NK-92 (cell line): ENCODE measurements around the gene GALNT16.
"Not testable (repeated sequence)": the region's sequence is repeated elsewhere in the genome, so short reads cannot be mapped to it uniquely, and the experiment has no call there.

Experiments used
- DNase-seq: peaks from one replicate; lab custom pipeline; 2025; ENCODE audit not compliant: unreplicated experiment; lab: John Stamatoyannopoulos, UW

Gene GALNT16

GRCh38 chr14:69284170-69284569 is 24.2 kb downstream of the GALNT16 start:
- DNase-seq: no peak

- no peak for DNase-seq
Observed at GRCh38 chr14:69285661-69286255, 25.8 kb downstream of the GALNT16 start.

GRCh38 chr14:69287098-69288010 is 27.4 kb downstream of the GALNT16 start:
- no peak for DNase-seq

- no peak for DNase-seq
Observed at GRCh38 chr14:69288011-69288771, 28.2 kb downstream of the GALNT16 start.

DNA sequence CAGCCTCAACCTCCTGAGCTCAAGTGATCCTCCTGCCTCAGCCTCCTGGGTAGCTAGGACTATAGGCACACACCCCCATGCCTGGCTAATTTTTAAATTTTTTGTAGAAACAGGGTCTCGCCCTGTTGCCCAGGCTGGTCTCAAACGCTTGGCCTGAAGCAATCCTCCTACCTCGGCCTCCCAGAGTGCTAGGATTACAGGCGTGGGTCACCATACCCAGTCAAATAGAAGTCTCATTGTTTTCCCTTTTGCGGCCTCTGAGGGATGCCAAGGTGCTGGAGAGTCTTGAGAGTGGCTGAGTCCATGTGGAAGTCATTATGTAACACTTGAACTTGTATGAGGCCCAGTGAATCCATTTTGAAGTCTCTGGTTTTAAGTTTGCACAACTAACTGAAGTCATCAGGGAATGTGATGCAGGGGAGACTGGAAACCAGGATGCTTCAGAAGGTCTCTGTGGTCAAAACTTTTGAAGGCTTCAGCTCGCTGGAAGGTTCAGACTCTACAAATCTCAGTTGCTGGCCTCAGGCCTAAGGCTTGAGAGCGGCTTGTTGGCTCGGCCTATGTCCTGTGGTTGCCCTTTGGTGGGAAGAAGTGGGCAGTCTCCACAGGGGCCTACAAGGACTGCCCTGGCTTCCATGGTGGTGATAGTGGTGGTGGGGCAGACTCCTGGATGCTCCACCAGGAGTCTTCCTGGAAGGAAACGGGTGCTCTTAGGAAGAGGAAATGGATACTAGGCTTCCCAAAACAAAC is 29.2 kb downstream of the GALNT16 start:
- DNase-seq: no peak

- DNase-seq: no peak
Observed at GRCh38 chr14:69289811-69290520, 30.0 kb downstream of the GALNT16 start.

DNA sequence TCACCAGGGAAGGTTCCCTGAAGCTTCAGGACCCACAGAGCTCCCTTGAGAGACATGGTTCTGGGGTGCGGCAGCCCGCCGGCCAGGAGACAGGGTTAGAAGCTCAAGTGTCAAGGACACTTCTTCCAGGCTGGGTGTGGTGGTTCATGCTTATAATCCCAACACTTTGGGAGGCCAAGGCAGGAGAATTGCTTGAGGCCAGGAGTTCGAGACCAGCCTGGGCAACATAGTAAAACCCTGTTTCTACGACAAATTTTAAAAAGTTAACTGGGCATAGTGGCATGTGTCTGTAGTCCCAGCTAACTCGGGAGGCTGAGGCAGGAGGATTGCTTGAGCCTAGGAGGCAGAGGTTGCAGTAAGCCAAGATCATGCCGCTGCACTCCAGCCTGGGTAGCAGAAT is 30.9 kb downstream of the GALNT16 start:
- DNase-seq: not testable (repeated sequence)

DNA sequence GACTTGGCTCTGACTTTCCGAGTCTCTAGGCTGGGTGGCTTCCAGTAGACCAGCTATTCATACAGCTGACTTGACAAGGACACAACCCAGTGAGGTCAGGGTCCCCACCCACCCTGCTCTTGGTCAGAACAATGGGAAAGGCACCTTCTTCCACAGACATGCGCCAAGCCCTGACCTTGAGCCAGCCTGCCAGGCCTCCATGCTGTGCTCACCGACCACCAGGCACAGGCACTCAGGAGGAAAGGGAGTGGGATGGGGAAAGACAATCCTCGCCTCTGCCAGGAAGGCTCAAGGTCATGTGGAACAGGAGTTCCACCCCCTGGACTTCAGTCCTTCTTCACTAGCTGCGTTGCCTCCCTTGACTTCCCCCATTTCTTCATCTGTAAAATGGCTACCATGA is 31.4 kb downstream of the GALNT16 start:
- DNase-seq: no peak

DNA sequence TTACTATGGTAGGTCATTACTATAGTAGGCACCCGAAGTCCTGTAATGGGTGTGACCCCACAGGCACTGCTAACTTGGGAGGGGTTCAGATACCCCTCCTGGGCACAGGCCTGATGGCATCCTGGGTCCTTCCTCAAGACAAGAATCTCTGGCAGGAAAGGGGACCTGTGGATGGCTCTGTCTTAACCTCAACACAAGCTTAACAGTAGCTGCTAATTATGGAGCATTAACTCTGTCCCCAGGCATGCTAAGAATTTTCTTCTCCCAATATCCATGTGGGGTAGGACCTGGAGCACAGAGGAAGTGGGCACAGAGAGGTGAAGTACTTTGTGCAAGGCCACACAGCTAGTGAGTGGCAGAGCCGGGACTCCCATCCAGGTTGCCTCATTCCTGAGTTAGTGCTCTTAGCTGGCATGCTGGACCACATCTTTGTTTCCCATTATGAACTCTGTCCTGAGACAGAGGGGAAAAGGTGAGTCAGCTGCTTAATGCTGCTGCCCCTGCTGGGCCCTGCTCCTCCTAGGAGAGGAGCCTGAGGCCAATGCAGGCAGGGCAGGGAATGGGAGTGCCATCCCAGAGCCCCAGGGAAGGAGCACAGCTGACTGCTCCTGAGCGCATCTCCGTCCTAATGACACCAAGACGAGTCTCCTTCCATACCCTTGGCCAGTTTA is 32.1 kb downstream of the GALNT16 start:
- DNase-seq: no peak

DNA sequence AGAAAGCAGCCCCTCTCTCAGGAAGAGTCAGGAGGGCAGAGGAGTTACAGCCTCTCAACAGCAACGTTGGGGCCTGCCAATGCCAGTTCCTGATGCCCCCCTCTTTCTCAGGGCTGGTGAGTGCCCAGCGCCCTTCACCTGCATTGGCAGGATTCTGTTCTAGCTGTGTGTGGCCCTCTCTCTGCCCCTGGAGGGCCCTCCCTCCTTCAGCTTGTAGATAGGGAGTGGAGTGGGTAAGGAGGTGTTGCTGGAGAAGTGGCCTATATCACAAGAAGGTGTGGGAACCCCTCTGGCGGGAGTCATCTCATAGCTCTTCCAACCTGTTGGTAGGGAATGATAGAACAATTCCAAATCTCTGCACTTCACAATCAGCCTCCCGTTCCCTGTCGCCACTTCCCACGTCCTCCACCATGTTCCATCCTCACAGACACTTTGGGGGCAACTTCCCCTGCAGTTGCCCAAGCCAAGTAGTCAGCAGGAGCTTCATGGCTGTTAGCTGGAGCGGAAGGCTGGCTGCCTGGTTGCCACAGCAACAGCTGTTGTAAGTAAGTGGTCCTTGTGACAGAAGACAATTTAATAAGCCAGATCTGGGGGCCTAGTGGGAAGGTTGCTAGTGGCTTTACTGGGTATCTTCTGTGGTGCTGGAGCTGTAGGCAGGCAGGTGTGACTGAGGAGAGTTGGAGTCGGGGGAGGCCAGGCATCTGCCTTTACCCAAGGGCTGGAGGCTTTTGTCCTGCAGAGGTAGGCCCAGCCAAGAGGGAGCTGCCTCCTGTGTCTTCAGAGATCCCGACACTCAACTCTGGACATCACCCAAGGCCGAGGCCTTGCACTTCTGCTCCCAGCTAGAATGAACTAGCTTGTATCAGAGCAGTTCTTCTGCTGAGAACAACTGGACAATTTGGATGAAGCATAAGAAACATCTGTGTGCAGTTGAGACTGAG is 38.4 kb downstream of the GALNT16 start:
- no peak for DNase-seq

DNA sequence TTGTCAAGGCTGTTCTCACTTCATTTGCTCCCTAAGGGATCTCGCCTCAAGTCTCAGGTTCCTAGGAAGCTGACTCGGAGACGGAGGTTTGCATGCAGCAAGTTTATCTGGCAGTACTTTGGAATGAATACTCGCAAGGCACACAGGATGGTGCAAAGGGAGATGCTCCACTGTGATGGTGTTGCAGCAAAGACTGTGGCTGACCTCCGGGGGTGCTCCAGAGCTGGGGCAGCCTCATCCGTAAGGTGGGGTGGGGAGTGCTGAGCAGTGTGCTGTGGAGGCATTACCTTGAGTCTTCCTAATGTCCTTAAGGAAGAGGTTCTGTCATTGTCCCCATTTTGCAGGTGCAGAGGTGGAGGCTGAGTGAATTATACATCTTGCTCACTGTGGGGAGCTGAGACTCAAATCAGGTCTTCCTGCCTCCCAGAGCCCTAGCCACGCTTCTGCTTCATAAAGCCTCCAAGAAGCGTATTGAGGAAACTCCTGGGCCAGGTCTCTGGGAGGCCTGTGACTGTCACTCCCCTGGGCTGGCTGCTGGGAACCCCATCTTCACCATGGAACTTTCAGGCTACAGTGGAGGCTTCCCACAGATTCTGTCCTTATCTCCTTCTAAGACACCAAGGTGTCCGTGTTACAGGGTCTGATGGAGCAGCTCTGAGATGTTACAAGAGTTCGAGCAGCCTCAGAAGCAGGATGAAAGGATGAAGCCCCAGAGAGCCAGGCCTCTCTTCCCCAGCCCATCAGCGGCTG is 39.5 kb downstream of the GALNT16 start:
- no peak for DNase-seq

DNA sequence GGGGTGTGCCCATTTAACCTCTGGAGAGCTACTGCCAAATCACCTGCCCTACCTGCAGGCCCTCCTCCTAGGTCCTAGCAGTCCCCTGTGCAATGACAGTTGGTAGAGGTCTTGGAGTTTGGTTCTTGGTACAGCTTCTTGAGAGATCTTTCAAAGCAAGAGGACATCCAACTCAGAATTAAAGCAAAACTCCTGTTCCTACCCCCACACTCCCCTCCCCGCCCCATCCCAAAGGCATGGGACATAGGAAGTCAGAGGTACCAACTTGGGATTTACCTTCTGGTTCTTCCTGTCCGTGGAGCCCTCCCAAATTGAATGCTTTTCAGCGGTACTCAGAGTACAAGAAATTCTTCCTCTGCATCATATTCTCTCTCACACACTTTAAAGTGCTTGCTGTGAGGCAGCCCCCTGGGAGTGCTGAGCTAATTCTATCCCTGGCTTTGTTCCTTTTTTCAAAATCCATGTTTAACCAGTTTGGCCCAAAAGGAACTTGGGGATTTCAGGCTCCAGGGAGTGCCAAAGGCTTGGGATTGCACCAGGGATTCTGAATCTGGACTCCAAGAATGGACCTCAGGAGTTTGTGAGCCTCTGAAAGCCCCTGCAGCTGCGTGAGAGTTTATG is 40.8 kb downstream of the GALNT16 start:
- no peak for DNase-seq

- no peak for DNase-seq
Observed at GRCh38 chr14:69303086-69303485, 43.1 kb downstream of the GALNT16 start.

DNA sequence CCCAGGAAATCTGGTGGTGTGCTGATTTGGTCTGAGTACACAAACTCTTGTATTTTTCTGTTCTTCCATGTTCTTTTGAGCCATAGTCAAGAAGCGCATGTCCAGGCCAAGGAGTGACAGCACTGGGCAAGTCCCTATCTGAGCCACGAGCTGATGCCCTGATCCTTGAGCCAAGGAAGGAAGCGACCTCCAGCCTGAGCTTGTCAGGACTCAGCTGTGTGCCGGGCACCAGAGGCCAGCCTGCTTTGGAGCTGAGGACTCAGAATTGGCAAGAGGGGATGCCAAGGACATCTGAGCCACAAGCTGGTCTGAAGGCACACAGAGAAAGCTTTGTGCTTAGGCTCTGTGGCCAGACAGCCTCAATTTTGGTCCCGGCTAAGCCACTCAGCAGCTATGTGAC is 52.6 kb downstream of the GALNT16 start:
- no peak for DNase-seq

GRCh38 chr14:69313176-69313575 is 53.2 kb downstream of the GALNT16 start:
- no peak for DNase-seq

DNA sequence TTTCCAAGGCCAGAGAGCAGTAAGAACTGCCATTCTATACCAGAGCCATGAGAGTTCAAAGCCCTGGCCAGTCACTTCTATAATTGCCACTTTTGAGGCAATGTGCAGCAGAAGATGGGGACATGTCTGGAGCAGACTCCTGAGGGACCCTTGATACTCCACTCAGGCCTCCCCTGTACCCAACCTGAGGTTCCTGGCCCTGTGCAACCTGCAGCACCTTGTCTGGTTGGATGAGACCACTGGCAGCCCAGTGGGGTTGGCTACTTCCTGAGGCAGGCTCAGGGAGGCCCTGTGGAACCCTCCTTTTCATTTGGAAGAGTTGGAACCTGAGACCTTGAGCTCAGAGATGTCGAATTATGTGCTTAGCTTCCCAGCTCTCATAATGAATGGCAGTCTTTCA is 54.4 kb downstream of the GALNT16 start:
- DNase-seq: no peak

- no peak for DNase-seq
Observed at GRCh38 chr14:69315301-69315700, 55.3 kb downstream of the GALNT16 start.
